HUES64 (cell line): ENCODE measurements around the gene BHLHE23.

Experiments
- H3K27ac ChIP-seq: 2 replicates; pipeline ENCODE4 v1.7.0; 2013; ENCODE audit warnings: low read depth, low read length, inconsistent platforms
- H3K27me3 ChIP-seq: 2 replicates; pipeline ENCODE4 v1.6.1; 2013; ENCODE audit warnings: mild to moderate bottlenecking, low read length; ENCODE audit not compliant: insufficient read depth
- H3K36me3 ChIP-seq: 2 replicates; pipeline ENCODE4 v1.6.1; 2013; ENCODE audit warnings: mild to moderate bottlenecking, low read length; ENCODE audit not compliant: insufficient read depth
- H3K4me1 ChIP-seq: 2 replicates; pipeline ENCODE4 v1.6.1; 2013; ENCODE audit warnings: mild to moderate bottlenecking, low read length, moderate library complexity; ENCODE audit not compliant: insufficient read depth
- H3K4me3 ChIP-seq: 2 replicates; pipeline ENCODE4 v1.5.1; 2013; ENCODE audit warnings: mild to moderate bottlenecking, low read length, moderate library complexity
- H3K9ac ChIP-seq: 2 replicates; pipeline ENCODE4 v1.6.1; 2013; ENCODE audit warnings: mild to moderate bottlenecking, low read depth, low read length
- H3K9me3 ChIP-seq: 2 replicates; pipeline ENCODE4 v1.6.1; 2013; ENCODE audit warnings: low read depth, low read length; ENCODE audit not compliant: insufficient read depth
- WGBS: fragments of 150-250, 120-280 bp; methylation state at CpG from one replicate; pipeline ENCODE4 v1.1.7; 2013; ENCODE audit warnings: missing lambda C conversion rate; 5-methylcytosine and 5-hydroxymethylcytosine counted together

The BHLHE23 gene

GRCh38 chr20:62983210-62983609, 23.6 kb downstream of the BHLHE23 start:
- Histone ChIP-seq H3K27ac (no peak overlapping the region), H3K9ac (no peak overlapping the region), H3K27me3 (peaks cover 7% of the 10 kb centered on the region; the same call in 1 of the 2 replicates), H3K4me3 (no peak overlapping the region), H3K9me3 (no peaks in the 10 kb centered on the region), H3K4me1 (peaks cover 7% of the 10 kb centered on the region), H3K36me3 (no peaks in the 10 kb centered on the region)
- 86% methylated on average over 6 of the region's 6 CpGs for WGBS

DNA sequence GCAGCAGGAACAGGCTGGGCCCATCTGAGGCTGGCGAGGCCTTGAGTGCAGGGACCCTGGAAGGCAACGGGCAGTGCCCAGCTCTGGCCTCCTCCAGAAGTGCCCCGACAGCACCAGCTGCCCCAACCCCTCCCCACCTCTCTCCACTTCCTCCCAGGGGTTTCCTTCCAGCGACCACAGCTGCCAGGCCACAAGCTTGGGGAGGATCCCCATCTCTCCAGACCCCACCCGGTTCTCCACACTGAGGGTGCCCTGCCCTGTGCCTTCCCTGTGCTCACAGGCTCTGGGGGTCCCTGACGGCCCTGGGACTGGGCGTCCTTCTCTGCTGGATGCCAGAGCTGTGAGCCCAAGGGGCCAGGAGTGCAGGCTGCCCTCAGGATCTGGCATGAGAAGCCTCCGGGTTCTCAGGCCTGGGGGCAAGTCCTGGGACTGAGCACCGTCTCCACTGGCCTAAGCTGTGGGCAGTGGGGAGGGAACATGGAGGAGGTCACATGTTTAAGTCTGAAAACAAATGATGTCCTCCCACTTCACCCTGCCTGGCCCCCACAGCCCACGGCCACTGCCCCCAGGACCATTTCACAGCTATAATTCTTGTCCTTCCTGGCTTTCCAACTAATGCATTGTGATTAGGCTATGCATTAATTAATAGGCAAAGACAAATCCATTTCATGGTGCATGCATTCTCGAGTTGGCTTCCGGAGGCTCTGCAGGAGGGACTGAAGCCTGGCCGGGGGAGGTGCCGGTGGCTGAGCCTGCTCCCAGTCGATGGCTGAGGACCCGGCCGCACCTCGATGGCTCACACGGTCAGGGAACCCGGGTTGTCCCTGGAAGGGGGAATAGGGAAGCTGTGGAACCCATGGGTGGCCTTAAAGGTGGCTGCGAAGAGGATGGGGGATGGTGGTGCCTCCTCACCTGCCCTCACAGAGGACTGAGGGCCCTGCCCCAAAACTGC, 24.4 kb downstream of the BHLHE23 start:
- WGBS: 79% methylated on average over 20 of the region's 21 CpGs
- Histone ChIP-seq H3K4me3 (no peak overlapping the region), H3K36me3 (no peaks in the 10 kb centered on the region), H3K27ac (no peak overlapping the region), H3K27me3 (peaks cover 7% of the 10 kb centered on the region; the same call in 1 of the 2 replicates), H3K9me3 (no peaks in the 10 kb centered on the region), H3K9ac (no peak overlapping the region), H3K4me1 (peaks cover 7% of the 10 kb centered on the region)

- H3K27ac ChIP-seq: no peak overlapping the region
- peaks cover 10% of the 10 kb centered on the region for H3K27me3 ChIP-seq
- H3K4me3 ChIP-seq: no peak overlapping the region
- no peaks in the 10 kb centered on the region for H3K36me3 ChIP-seq
- no peaks in the 10 kb centered on the region for H3K4me1 ChIP-seq
- no peak overlapping the region for H3K9ac ChIP-seq
- WGBS: 66% methylated on average over 23 of the region's 28 CpGs
- no peaks in the 10 kb centered on the region for H3K9me3 ChIP-seq
Measured at GRCh38 chr20:62980970-62981369, 25.8 kb downstream of the BHLHE23 start.

DNA sequence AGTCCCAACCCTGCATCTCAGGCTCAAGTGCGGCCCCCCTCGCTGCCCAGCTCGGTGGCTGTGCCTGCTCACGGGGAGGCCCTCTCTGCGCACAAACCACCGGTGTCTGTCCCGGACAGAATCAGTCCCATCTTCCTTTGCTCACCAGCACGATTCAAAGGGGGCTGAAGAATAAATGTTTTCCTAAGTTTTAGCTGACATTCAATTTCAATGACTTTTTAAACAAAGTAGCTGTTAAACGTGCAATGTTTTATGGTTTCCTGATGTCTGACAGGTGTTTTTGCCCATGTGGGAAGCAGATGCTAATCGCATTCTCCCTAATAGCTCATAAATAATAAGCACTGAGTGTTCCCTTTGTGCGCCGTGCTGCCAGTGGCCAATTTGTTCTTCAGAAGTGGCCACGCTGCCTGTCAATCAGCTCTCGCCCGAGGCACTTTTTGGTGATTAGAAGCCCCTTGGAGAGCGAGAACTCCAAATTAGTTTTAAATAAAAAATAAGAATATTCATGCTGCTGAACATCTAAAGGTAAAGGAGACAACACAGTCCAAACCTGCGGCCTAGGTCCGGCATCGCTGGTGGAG, 26.3 kb downstream of the BHLHE23 start:
- H3K27ac ChIP-seq: no peak overlapping the region
- H3K4me3 ChIP-seq: no peak overlapping the region
- H3K27me3 ChIP-seq: peaks cover 15% of the 10 kb centered on the region
- H3K36me3 ChIP-seq: no peaks in the 10 kb centered on the region
- 89% methylated on average over 18 of the region's 19 CpGs for WGBS
- peaks cover 3% of the 10 kb centered on the region; the same call in 1 of the 2 replicates for H3K4me1 ChIP-seq
- no peaks in the 10 kb centered on the region for H3K9me3 ChIP-seq
- no peak overlapping the region for H3K9ac ChIP-seq

DNA sequence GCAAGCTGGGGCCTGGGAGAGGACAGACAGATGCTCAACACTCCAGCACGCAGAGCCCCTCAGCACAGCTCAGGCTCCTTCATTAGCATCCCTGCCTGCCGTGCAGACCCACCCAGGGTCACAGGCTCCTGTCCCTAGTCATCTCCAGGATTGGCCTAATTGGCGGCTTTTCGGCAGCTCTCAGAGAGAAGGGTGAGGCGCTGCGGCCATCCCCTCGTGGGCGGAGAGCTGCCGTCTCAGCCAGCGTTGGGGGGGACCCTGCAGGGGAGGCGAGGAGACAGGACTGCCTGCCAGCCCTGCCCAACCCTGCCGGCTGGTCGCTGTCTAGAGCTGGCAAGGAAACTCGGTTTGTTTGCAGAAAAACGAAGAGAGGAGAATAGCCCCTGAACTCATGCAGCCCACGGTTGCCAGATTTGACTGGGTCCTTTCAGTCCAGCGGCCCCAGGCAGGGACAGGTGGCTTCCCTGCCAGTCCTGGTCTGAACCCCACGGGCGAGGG, 26.8 kb downstream of the BHLHE23 start:
- no peak overlapping the region for H3K27ac ChIP-seq
- H3K9me3 ChIP-seq: no peaks in the 10 kb centered on the region
- H3K4me1 ChIP-seq: peaks cover 7% of the 10 kb centered on the region
- WGBS: 54% methylated on average over 19 of the region's 19 CpGs
- H3K4me3 ChIP-seq: no peak overlapping the region
- H3K36me3 ChIP-seq: no peaks in the 10 kb centered on the region
- peaks cover 20% of the 10 kb centered on the region for H3K27me3 ChIP-seq
- H3K9ac ChIP-seq: no peak overlapping the region

DNA sequence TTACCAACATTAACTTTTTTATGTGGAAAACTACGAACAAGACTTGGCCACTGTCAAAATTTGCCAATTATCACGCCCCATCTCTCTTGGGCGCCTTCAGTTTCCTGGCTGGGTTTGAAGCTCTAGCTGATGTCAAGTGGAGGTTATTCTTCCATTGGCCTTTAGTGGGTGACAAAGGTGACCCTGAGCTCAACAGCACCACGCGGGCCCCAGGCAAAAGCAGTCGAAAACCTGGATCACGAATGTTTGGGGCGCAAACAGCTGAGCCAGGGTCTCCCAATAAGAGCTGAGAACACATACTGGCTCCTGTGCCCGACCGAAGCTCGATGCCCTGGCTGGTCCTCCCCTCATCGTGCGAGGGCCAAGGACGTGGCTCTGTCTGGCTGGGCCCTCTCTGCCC, 27.5 kb downstream of the BHLHE23 start:
- Histone ChIP-seq H3K27me3 (peaks cover 26% of the 10 kb centered on the region), H3K9me3 (no peaks in the 10 kb centered on the region), H3K4me1 (peaks cover 14% of the 10 kb centered on the region), H3K36me3 (no peaks in the 10 kb centered on the region), H3K4me3 (no peak overlapping the region), H3K27ac (no peak overlapping the region), H3K9ac (no peak overlapping the region)
- WGBS: 83% methylated on average over 14 of the region's 14 CpGs

DNA sequence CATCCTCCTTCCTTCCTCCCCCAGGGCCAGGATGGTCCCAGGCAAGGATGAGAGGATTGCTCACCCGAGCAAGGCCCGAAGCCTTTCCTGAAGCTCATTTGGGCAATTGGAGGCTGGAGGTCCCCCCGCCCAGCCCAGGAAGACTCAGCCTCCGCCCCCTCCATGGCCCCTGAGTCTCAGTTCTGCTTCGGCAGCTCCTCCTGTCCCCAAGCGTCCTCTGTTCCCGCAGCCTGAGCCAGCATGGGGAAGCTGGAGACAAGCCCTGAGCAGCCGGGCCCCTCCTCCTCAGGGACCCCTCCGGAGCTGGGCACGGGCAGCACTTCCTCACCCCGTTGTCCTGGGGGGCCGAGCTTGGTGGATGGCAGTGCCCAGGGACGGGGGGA, 28.2 kb downstream of the BHLHE23 start:
- Histone ChIP-seq H3K27ac (no peak overlapping the region), H3K36me3 (no peaks in the 10 kb centered on the region), H3K9ac (no peak overlapping the region), H3K9me3 (no peaks in the 10 kb centered on the region), H3K4me1 (peaks cover 14% of the 10 kb centered on the region), H3K27me3 (peaks cover 34% of the 10 kb centered on the region), H3K4me3 (no peak overlapping the region)
- 91% methylated on average over 13 of the region's 13 CpGs for WGBS

DNA sequence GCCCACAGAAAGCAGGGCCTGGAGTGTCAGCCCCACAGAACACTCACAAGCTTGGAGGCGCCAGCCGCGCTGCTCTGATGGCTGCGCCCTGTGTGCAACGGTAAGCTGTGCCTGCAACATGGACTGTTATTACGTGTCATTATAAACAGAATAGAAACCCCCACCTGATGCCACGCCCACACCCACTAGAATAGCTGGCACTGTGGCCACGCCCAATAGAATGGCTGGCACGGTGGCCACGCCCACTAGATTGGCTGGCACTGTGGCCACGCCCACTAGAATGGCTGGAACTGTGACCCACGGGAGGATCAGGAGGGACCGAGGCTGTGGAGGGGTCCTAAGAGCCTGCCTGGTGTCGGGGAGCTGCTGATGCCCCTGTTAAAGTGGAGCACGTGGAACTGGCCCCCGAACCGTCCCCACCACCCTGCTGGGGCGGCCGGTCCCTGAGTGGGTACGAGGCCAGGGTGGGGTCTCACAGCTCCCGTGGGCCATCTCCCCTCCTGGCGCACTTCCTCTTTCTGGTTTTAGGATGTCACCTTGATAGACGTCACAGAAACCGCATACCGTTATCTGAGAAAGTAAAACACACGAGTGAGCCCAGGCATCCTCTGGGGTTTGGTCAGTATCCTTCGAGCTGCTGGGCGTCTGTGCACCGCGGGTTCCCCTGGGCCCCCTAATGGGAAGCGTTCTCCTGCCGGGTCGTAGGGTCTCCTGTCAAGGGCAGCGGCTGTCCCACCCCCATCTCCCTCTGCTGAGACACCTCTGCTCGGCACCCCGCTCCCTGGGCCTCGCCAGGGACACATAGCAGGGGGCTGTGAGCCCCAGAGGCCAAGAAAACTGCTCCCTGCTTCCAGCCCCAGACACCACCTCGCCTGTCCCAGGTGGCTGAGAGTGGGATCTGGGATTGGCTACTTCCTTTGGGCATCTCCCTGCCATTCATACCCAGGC, 28.9 kb downstream of the BHLHE23 start:
- Histone ChIP-seq H3K4me1 (peaks cover 19% of the 10 kb centered on the region), H3K27ac (no peak overlapping the region), H3K36me3 (no peaks in the 10 kb centered on the region), H3K27me3 (peaks cover 40% of the 10 kb centered on the region), H3K4me3 (no peak overlapping the region), H3K9ac (no peak overlapping the region), H3K9me3 (no peaks in the 10 kb centered on the region)
- 89% methylated on average over 38 of the region's 38 CpGs for WGBS

GRCh38 chr20:62976886-62977285, 29.9 kb downstream of the BHLHE23 start:
- Histone ChIP-seq H3K4me3 (no peak overlapping the region), H3K4me1 (peaks cover 20% of the 10 kb centered on the region), H3K9me3 (no peaks in the 10 kb centered on the region), H3K36me3 (no peaks in the 10 kb centered on the region), H3K27ac (no peak overlapping the region), H3K27me3 (peaks cover 51% of the 10 kb centered on the region), H3K9ac (no peak overlapping the region)
- WGBS: 91% methylated on average over 16 of the region's 16 CpGs

DNA sequence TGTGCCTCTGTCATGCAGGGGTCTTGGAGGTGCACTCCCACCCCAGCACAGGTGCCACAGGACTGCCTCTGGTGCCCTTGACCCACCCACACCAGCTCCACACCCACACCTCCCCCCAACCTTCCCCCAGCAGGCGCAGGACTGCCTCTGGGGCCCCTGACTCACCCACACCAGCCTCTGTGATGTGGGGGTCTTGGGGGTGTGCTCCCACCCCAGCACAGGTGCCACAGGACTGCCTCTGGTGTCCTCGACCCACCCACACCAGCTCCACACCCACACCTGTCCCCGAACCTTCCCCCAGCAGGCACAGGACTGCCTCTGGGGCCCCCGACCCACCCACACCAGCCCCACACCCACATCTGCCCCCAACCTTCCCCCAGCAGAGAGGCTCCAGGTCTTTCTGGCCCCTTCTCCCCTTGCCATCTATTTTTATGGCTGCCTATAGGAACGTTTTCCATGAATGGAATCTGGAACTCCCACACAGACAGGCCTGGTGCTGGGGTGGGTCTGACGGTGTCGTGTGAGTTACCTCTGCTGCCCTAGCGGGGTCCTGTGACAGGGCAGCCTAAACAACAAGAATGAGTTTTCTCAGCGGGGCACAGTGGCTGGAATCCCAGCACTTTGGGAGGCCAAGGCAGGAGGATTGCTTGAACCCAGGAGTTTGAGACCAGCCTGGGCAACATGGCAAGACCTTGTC, 30.8 kb downstream of the BHLHE23 start:
- H3K4me3 ChIP-seq: no peak overlapping the region
- peaks cover 51% of the 10 kb centered on the region for H3K27me3 ChIP-seq
- no peak overlapping the region for H3K27ac ChIP-seq
- no peaks in the 10 kb centered on the region for H3K9me3 ChIP-seq
- H3K4me1 ChIP-seq: peaks cover 20% of the 10 kb centered on the region
- 68% methylated on average over 9 of the region's 9 CpGs for WGBS
- no peak overlapping the region for H3K9ac ChIP-seq
- H3K36me3 ChIP-seq: no peaks in the 10 kb centered on the region
